Activated B cell treated with CpG ODN at 0.5 μM for 24 hours (primary cell): ENCODE results near the gene ST6GAL1. TPM values are rescaled to one million over a fixed set of nuclear protein-coding genes. Genes with fewer than 3 reads are reported as not detected.
A peak's percentile ranks its signal among the peaks of the same experiment; 100 is the strongest.

ENCODE experiments used
- ATAC-seq: fragments of 200-7000 bp; cut with Tn5 transposase; one replicate; pipeline ENCODE4 v1.10.0; 2021; ENCODE audit warnings: low read depth, mild to moderate bottlenecking, moderate library complexity
- CTCF ChIA-PET: fragments of 350-600 bp; sonication (Branson Sonifier 250); formaldehyde crosslinking; loops from one replicate; lab custom pipeline; 2021; ENCODE audit warnings: antibody characterized with exemption; lab: Charles Lee
- POLR2A ChIA-PET: fragments of 350-600 bp; sonication (Branson Sonifier 250); formaldehyde crosslinking; loops from one replicate; lab custom pipeline; 2021; ENCODE audit warnings: antibody characterized with exemption; lab: Charles Lee
- DNase-seq: peaks from one replicate; pipeline ENCODE4 v3.0.0; 2022
- H3K27ac Mint-ChIP-seq: one replicate; pipeline ENCODE4 v1.8.0; 2020; ENCODE audit warnings: mixed read lengths
- H3K27me3 Mint-ChIP-seq: one replicate; pipeline ENCODE4 v1.8.0; 2021; ENCODE audit warnings: mixed read lengths
- H3K36me3 Mint-ChIP-seq: one replicate; pipeline ENCODE4 v1.8.0; 2021; ENCODE audit warnings: low read depth, mixed read lengths
- H3K4me1 Mint-ChIP-seq: one replicate; pipeline ENCODE4 v1.8.0; 2021; ENCODE audit warnings: mixed read lengths
- H3K4me3 Mint-ChIP-seq: one replicate; pipeline ENCODE4 v1.8.0; 2020; ENCODE audit warnings: mild to moderate bottlenecking, mixed read lengths
- H3K9me3 Mint-ChIP-seq: one replicate; pipeline ENCODE4 v1.8.0; 2020; ENCODE audit warnings: mixed read lengths
- intact Hi-C: fragments of 100-400 bp; cut with micrococcal nuclease; formaldehyde crosslinking; loops from one replicate; pipeline ENCODE4 v1.15.1; 2024
- total RNA-seq: library from RNA; stranded (reverse); gene quantifications from 2 replicates; pipeline ENCODE4 v1.2.3, GENCODE V29; 2022
- TF ChIP-seq, protein P1 (sequence below): fragments of 200-600 bp; IDR thresholded peaks from one replicate; pipeline ENCODE4 v1.8.0; 2022; ENCODE audit warnings: antibody characterized with exemption, mild to moderate bottlenecking

Gene ST6GAL1
- total RNA-seq, 1 donor from 2014 or later, result 328 TPM

DNA sequence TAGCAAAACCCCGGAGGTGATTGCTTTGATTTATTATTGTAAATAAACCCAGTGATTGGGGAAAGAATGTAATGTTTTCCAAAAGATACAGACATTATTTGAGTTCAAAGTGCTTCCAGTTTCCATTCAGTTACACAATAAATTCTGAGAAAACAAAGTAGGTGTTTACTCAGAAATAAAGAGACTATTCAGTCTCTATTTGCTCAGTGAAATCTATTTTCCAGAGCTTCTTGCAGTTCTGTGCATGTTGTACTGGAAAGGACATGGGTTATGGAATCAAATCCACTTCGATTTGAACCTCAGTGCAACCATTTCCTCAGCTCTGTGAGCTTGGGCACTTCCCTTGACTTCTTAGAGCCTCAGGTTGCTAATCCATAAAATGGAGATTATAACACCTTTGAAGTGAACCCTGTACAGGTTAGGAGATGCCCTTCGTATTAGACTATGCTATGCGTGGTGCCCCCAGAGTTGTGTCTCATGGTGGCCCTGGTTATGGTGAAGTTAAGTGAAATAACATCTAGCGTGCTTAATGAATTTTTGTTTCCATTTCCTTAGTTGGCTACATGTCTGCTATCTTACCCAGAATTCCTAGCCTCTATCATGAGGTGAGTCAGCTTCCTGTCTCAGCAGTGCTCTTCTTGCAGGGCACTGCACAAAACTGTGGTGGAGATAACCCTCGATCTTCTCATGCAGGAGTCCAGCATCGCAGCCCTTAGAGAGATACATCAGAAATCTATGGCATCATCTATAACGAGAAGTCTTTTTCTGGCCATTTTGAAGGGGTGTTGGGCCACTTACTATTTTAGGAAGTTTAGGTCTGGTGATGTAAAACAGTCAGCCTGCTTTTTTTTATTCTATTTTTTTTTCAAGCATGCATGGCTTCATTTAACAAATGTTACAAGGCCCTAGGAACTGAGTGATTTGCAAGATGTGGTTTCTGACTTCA, 111.3 kb downstream of the ST6GAL1 start:
- Mint-ChIP-seq H3K4me1 (peaks cover 83% of the 10 kb centered on the region), H3K27me3 (no peaks in the 10 kb centered on the region), H3K9me3 (no peaks in the 10 kb centered on the region), H3K27ac (peak overlapping the region; percentile 97), H3K4me3 (peak overlapping the region; percentile 74), H3K36me3 (peaks cover 85% of the 10 kb centered on the region)
- CTCF ChIA-PET, result interaction anchor here (0.8 to 2.0 kb wide), 2 partner anchors 15 to 97 kb away, joined by 3 to 5 read pairs; partner anchors contain the start of gene RPL39L
- TF ChIP-seq, protein P1, sequence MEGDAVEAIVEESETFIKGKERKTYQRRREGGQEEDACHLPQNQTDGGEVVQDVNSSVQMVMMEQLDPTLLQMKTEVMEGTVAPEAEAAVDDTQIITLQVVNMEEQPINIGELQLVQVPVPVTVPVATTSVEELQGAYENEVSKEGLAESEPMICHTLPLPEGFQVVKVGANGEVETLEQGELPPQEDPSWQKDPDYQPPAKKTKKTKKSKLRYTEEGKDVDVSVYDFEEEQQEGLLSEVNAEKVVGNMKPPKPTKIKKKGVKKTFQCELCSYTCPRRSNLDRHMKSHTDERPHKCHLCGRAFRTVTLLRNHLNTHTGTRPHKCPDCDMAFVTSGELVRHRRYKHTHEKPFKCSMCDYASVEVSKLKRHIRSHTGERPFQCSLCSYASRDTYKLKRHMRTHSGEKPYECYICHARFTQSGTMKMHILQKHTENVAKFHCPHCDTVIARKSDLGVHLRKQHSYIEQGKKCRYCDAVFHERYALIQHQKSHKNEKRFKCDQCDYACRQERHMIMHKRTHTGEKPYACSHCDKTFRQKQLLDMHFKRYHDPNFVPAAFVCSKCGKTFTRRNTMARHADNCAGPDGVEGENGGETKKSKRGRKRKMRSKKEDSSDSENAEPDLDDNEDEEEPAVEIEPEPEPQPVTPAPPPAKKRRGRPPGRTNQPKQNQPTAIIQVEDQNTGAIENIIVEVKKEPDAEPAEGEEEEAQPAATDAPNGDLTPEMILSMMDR, result no peak
- ATAC-seq, result peak; percentile 81
- intact Hi-C loops, result loop anchor here (1.0 kb wide), 1 partner anchor 10 kb away; no protein-coding TSS in a partner anchor
- no peak for DNase-seq
- POLR2A ChIA-PET, result interaction anchor here (0.5 to 9.2 kb wide), 14 partner anchors 11 to 110 kb away, joined by 3 to 80 read pairs (median 5); no protein-coding TSS in a partner anchor

DNA sequence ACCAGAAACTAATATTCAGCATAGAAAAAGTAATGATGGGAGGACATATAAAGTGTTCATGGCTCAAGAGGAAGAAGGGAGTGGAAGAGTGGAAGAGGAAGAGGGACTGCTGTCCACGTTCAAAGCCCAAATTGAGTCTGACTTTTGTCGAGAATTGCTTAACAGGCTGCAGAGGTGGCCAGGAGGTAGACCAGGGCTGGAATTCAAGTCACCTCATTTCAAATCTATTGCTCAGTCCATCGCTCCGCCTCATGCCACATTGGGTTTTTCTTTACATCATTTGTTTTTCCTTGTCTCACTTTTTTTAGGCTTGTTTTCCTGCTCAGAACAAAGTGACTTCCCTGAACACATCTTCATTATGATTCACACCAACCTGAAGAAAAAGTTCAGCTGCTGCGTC, 112.0 kb downstream of the ST6GAL1 start:
- Mint-ChIP-seq H3K36me3 (peaks cover 86% of the 10 kb centered on the region), H3K27ac (peak overlapping the region; percentile 97), H3K4me1 (peaks cover 89% of the 10 kb centered on the region), H3K4me3 (peak overlapping the region; percentile 74), H3K27me3 (no peaks in the 10 kb centered on the region), H3K9me3 (no peaks in the 10 kb centered on the region)
- no peak for DNase-seq
- intact Hi-C loops, result no loop called here
- POLR2A ChIA-PET, result interaction anchor here (0.7 to 9.2 kb wide), 10 partner anchors 11 to 111 kb away, joined by 4 to 80 read pairs (median 14); no protein-coding TSS in a partner anchor
- CTCF ChIA-PET, result no interaction called here
- ATAC-seq, result no peak
- TF ChIP-seq, protein P1, result no peak

DNA sequence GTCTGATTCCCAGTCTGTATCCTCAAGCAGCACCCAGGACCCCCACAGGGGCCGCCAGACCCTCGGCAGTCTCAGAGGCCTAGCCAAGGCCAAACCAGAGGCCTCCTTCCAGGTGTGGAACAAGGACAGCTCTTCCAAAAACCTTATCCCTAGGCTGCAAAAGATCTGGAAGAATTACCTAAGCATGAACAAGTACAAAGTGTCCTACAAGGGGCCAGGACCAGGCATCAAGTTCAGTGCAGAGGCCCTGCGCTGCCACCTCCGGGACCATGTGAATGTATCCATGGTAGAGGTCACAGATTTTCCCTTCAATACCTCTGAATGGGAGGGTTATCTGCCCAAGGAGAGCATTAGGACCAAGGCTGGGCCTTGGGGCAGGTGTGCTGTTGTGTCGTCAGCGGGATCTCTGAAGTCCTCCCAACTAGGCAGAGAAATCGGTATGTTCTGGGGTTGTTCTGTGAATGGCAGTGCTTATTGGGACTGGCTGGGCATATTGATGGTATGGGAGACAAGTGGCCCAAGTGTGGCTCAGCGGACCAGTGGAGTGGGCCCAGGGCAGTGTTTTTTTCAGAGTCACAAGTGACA, 112.6 kb downstream of the ST6GAL1 start:
- POLR2A ChIA-PET, result interaction anchor here (0.7 to 9.2 kb wide), 8 partner anchors 9 to 111 kb away, joined by 4 to 80 read pairs (median 16); no protein-coding TSS in a partner anchor
- ATAC-seq (no peak), DNase-seq (no peak)
- H3K27me3 Mint-ChIP-seq, result no peaks in the 10 kb centered on the region
- H3K27ac Mint-ChIP-seq, result peak overlapping the region; percentile 97
- H3K36me3 Mint-ChIP-seq, result peaks cover 90% of the 10 kb centered on the region
- H3K4me3 Mint-ChIP-seq, result peak overlapping the region; percentile 74
- intact Hi-C loops, result no loop called here
- no peaks in the 10 kb centered on the region for H3K9me3 Mint-ChIP-seq
- peaks cover 91% of the 10 kb centered on the region for H3K4me1 Mint-ChIP-seq
- TF ChIP-seq, protein P1, result no peak
- CTCF ChIA-PET, result no interaction called here

DNA sequence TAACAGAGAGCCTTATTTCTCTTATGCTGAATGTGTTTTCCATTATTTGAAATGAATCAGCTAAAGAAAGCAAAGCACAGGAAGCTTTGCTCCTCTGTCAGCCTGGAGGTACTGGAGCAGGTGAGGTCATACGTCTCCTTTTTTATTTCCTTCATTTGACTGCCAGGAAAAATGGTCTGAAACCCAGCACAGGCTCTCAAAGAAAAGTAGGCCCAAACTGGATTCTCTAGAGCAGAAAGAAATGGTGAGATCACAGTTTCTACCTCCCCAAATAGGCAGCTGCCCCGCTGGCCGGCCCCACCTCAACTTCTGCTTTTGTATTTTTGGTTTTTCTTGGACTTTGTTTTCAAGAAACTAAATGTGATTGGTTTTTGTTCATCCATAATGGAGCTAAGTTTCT, 113.9 kb downstream of the ST6GAL1 start:
- TF ChIP-seq, protein P1, result no peak
- ChIA-PET POLR2A (interaction anchor here (0.7 to 9.2 kb wide), 12 partner anchors 10 to 112 kb away, joined by 3 to 80 read pairs (median 9); no protein-coding TSS in a partner anchor), CTCF (interaction anchor here (0.7 to 2.2 kb wide), 8 partner anchors 12 to 194 kb away, joined by 3 to 13 read pairs (median 3); no protein-coding TSS in a partner anchor)
- ATAC-seq (peak; percentile 47), DNase-seq (no peak)
- Mint-ChIP-seq H3K4me3 (peak overlapping the region; percentile 67), H3K27ac (peak overlapping the region; percentile 97), H3K4me1 (peaks cover 90% of the 10 kb centered on the region), H3K27me3 (no peaks in the 10 kb centered on the region), H3K9me3 (no peaks in the 10 kb centered on the region), H3K36me3 (peaks cover 93% of the 10 kb centered on the region)
- intact Hi-C loops, result loop anchor here (1.0 kb wide), 6 partner anchors 18 to 113 kb away; no protein-coding TSS in a partner anchor
